ENCODE data around the gene IFNL1. TPM values are rescaled to one million over a fixed set of nuclear protein-coding genes. Genes with fewer than 3 reads are reported as not detected.

Gene IFNL1
- polyA plus RNA-seq, 3 donors, result not detected

GRCh38 chr19:39342647-39343305 is 46.6 kb downstream of the IFNL1 start:
- 2 to 3% (median 3%) methylated on average over 29 to 51 of the region's 51 CpGs for WGBS, 3 donors
- peak overlapping the region; percentile 52 for H3K27ac ChIP-seq (ENCODE audit: low read depth, low read length)

- H3K27ac ChIP-seq (ENCODE audit: low read depth, low read length), result no peak overlapping the region
- 72 to 89% (median 89%) methylated on average over 1 of the region's 1 CpG for WGBS, 3 donors
These were observed 49.7 kb downstream of the IFNL1 start for GRCh38 chr19:39345956-39346355.

GRCh38 chr19:39347332-39348164 is 51.3 kb downstream of the IFNL1 start:
- H3K27ac ChIP-seq (ENCODE audit: low read depth, low read length), result no peak overlapping the region
- 90 to 92% (median 91%) methylated on average over 4 of the region's 4 CpGs for WGBS, 3 donors

Other genes with a start within 250 kb of the IFNL1 start
- under 1 TPM in 1 of 3 donors, not detected in 2; 0.01 TPM for gene ACP7, start 212.0 kb upstream of the IFNL1 start, polyA plus RNA-seq
- 10 to 100 TPM; 13.2 to 23.7 (median 14.2) TPM for gene PAK4, start 170.6 kb upstream of the IFNL1 start, polyA plus RNA-seq
- gene NCCRP1, start 99.4 kb upstream of the IFNL1 start, polyA plus RNA-seq, result 1 to 10 TPM in 1 of 3 donors, under 1 TPM in 1, not detected in 1; 0.40 to 2.4 TPM
- 100 to 1,000 TPM in 1 of 3 donors, 1 to 10 TPM in 1, not detected in 1; 1.0 to 939 TPM for gene SYCN, start 92.1 kb upstream of the IFNL1 start, polyA plus RNA-seq
- not detected for gene IFNL3, start 51.4 kb upstream of the IFNL1 start, polyA plus RNA-seq
- not detected for gene IFNL4, start 47.6 kb upstream of the IFNL1 start, polyA plus RNA-seq
- gene IFNL2, start 28.0 kb upstream of the IFNL1 start, polyA plus RNA-seq, result not detected
- gene LRFN1, start 24.5 kb downstream of the IFNL1 start, polyA plus RNA-seq, result 1 to 10 TPM in 1 of 3 donors, under 1 TPM in 2; 0.67 to 1.2 (median 0.98) TPM
- gene GMFG, start 39.6 kb downstream of the IFNL1 start, polyA plus RNA-seq, result 100 to 1,000 TPM in 1 of 3 donors, 10 to 100 TPM in 2; 12.9 to 156 (median 86.3) TPM
- 10 to 100 TPM; 34.3 to 79.0 (median 77.6) TPM for gene SAMD4B, start 46.0 kb downstream of the IFNL1 start, polyA plus RNA-seq
- gene PAF1, start 94.7 kb downstream of the IFNL1 start, polyA plus RNA-seq, result 10 to 100 TPM; 21.4 to 36.2 (median 34.2) TPM
- gene MED29, start 95.0 kb downstream of the IFNL1 start, polyA plus RNA-seq, result 10 to 100 TPM; 16.9 to 32.2 (median 21.8) TPM
- gene ZFP36, start 110.4 kb downstream of the IFNL1 start, polyA plus RNA-seq, result 1,000 to 10,000 TPM in 2 of 3 donors, 10 to 100 TPM in 1; 80.2 to 1,764 (median 1,356) TPM
- 10 to 100 TPM in 2 of 3 donors, 1 to 10 TPM in 1; 3.0 to 38.8 (median 27.2) TPM for gene PLEKHG2, start 116.3 kb downstream of the IFNL1 start, polyA plus RNA-seq
- 1,000 to 10,000 TPM; 2,185 to 4,039 (median 3,887) TPM for gene RPS16, start 139.5 kb downstream of the IFNL1 start, polyA plus RNA-seq
- 100 to 1,000 TPM in 1 of 3 donors, 10 to 100 TPM in 2; 64.7 to 107 (median 71.3) TPM for gene SUPT5H, start 149.2 kb downstream of the IFNL1 start, polyA plus RNA-seq
- 10 to 100 TPM; 26.8 to 63.0 (median 32.4) TPM for gene TIMM50, start 184.4 kb downstream of the IFNL1 start, polyA plus RNA-seq
- gene DLL3, start 202.5 kb downstream of the IFNL1 start, polyA plus RNA-seq, result not detected
- not detected for gene SELENOV, start 218.7 kb downstream of the IFNL1 start, polyA plus RNA-seq
- 1 to 10 TPM in 2 of 3 donors, under 1 TPM in 1; 0.98 to 3.5 (median 1.2) TPM for gene EID2B, start 236.4 kb downstream of the IFNL1 start, polyA plus RNA-seq
- gene EID2, start 243.8 kb downstream of the IFNL1 start, polyA plus RNA-seq, result 10 to 100 TPM in 1 of 3 donors, 1 to 10 TPM in 2; 5.2 to 11.1 (median 9.2) TPM

Data from adipose tissue (tissue), 3 donors.